Right lung (tissue), 5 donors: ENCODE data around the gene KRT6C. TPM values are rescaled to one million over a fixed set of nuclear protein-coding genes. Genes with fewer than 3 reads are reported as not detected.
"Not testable (repeated sequence)": the region's sequence is repeated elsewhere in the genome, so short reads cannot be mapped to it uniquely, and the experiment has no call there.

ENCODE experiments used
- DNase-seq, 2 donors: peaks; one replicate each; pipeline ENCODE4 v3.0.0-alpha.2; 2013
- polyA plus RNA-seq, 5 donors: library from polyadenylated mRNA; unstranded; fragments of 120-200 nt; gene quantifications; one replicate each; pipeline versions ENCODE4 v1.2.1 to v1.2.3, GENCODE V29; 2013; ENCODE audit warnings: inconsistent platforms in 1 of 5, low replicate concordance in 1 of 5; ENCODE audit not compliant: insufficient read length in 5 of 5, insufficient read depth in 1 of 5

The KRT6C gene
- polyA plus RNA-seq, 5 donors: 0.08 TPM; not detected in 4

DNA sequence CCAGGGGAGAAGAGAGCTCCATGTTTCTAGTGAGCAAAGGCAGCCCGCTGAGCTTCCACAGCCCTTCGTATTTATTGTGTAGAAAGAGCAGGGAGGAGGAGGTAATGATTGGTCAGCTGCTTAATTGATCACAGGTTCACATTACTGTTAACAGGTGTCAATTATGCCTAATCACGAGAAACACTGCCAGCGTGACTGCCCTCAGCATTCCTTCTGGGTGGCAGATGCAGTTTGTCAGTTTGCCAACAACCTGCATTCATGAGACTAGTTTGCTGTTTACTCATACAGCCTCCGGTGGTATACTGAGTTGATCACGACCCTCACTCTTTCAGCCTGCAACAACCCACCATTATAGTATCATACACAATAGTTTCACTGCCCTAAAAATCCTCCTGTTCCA is 27.0 kb upstream of the KRT6C start:
- not testable (repeated sequence) for DNase-seq

DNA sequence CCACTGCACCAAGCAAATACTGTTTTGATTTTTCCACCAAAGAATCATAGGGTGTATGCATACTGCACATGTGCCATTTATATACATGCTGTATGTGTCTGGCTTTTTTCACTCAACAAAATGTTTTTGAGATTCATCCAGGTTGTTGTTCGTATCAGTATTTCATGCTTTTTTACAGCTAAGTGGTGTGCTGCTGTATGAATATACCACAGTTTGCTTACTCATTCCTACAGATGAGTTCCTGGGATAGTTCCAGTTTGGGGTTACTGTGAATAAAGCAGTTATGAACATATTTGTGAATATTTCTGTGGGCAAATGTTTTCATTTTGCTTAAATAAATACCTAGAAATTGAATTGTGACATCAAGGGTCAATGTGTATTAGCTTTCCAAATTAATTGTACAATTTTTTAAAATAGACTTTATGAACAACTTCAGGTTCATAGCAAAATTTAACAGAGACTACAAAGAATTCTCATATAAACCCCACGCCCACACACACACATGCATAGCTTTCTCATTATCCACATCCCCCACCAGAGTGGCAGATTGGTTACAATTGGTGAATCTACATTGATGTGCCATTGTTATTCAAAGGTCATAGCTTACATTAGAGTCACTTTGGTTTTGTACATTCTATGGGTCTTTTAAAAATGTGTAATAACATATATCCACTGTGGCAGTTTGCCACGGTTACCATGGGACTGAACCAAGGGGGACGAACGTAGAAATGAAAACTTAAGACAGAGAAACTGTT is 26.4 kb upstream of the KRT6C start:
- no peak for DNase-seq

DNA sequence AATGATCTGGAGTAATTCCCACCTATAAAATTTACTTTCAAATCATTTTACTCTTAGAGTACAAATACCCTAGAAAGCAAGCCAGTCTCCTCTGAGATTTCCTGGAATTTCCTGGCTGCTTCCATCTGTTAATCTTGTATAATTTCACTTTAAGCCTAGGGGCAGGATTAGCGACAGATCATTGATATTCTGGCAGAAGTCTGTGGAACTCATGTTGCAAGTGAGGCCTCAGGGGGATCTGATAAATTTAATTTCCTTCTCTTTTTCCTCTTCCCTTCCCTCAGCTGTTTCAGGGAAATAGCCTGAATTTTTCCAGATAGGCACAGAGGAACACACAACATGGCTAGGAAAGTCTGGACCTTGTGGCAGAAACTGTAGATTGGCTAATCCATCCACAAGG is 25.3 kb upstream of the KRT6C start:
- no peak for DNase-seq

DNA sequence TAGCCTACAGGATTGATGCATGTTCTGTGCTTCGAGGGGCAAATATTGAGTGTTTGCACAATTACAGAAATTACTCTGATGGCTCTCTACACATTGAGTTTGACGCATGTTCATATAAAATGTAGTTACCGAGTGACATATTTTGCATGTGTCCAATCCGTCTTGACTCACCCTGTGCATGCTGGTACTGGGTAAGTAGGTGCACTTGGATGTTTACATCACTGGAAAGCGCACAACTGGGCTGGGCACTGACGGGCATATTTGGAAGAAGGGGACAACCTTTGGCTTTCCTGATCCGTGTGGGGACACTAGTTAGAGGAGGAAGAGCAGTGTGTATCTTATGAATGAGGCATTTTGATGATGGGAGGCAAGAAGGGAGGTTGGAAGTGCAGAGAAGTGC is 24.4 kb upstream of the KRT6C start:
- DNase-seq: no peak

DNA sequence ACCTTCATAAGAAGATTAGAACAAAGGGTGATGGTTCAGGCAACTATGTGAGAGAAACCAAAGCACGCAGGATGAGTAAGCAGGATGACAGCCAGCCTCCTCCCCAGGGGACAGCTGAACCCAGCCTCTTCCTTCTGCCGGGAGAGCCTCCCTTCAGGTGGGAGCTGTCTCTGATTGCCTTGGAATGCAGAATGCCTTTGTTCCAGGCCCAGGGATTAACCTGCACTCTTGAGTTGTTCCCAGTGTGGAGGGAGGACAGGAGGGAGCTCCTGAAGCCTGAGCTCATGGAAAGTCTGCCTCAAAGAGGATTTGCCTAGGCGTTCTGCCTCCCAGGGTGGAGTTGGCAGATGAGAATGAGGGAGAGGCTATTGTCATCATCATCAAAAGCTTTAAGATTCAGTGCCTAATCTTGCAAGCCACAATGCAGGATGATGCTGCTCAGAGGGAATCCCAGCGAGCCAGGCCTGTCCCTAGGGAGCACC is 23.0 kb upstream of the KRT6C start:
- DNase-seq: no peak

DNA sequence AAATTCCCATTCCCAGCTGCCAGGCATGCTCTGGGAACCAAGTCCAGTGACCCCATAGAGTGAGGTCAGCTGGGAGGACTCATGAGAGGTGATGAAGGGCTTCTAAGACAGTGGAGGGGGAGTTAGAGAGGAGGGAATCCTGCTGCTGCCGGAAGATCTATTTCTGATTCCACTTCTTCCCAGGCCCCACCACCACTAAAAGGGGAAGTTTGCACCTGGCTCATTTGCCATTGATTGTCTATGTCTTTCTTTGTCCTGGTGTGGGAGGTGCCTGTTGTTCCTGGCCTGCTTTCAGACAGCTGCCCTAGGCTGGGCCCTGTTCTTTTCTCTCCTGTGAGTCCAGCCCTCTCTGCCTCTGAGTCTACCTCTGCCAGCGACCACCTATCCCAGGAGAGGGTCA is 22.4 kb upstream of the KRT6C start:
- no peak for DNase-seq

DNA sequence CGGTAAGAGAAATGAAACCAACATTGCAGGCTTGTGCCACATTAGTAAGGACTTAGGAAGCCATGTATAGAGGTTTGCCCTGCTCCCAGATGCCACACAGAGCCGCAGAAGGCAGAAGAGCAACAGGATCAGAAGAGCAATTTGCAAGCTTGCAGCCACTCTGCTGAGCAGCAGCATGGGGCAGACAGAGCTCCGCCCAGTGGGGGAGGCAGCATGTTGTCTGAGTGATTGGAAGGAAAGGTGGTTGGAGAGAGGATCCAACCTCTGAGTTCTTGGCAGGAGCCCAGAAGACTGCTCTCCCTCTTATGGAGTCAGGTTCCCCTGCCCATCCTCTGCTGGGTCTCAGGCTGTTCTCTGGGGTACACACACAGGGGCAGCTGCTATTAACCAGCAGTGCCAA is 21.8 kb upstream of the KRT6C start:
- DNase-seq: no peak

DNA sequence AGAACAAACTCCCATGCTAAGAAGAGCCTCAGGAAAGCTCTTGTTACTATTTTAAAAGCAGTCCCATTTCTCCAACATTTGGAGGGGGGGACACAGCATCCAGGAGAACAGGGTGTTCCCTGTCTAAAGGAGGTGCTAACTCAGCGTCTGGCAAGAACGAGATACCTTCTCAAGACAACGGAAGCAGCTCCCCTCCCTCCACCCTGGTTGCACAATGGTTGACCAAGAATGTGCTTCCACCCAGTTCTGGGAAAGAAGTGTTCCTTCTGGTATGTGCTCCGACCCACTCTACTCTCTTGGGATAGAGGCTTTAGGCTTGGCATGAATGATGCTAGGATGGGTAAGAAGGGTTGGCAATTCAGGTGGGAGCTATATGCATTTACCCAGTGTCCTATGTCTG is 20.9 kb upstream of the KRT6C start:
- no peak for DNase-seq

DNA sequence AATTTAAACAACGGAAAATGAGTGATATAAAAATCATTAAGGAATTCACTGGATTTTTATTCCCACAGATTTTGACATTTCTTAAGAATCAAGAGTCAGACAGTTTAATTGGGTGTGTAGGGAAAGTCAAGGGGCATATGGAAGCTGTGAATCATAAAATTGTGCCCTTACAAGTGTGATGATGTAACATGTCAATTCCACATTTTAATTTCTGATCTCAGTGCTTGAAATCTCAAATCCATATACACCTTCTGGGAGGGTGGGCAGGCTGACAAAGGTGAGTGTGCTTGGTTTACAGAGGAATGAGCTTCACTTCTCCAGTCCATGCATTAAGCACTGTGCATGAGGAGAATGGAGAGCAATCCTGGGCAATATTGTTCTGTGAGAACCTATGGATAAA is 20.5 kb upstream of the KRT6C start:
- no peak for DNase-seq

DNA sequence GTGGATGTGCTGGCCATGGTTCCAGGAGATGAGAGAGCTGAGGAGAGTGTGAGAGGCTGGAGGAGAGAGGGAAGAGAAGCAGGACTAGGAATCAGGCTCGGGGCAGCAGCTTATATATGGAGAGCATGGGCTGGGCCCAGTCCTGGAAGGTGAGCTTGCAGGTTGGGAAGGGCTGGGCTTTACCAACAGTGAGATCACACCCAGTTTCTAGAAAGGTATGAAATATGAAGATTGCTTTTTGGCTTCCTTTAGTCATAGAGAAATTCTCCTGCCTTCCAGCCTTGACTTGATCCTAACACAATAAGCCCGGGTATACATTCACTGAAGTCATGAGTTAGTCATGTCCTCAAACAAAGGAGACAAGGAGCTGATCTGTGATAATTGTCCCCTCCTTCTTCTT is 19.6 kb upstream of the KRT6C start, which contains the start of gene KRT6A:
TSS of gene KRT6A (minus strand) at position 86 of the 400 bp plus-strand sequence. CDS start at position 17, 69 bp downstream.
- DNase-seq: no peak

DNA sequence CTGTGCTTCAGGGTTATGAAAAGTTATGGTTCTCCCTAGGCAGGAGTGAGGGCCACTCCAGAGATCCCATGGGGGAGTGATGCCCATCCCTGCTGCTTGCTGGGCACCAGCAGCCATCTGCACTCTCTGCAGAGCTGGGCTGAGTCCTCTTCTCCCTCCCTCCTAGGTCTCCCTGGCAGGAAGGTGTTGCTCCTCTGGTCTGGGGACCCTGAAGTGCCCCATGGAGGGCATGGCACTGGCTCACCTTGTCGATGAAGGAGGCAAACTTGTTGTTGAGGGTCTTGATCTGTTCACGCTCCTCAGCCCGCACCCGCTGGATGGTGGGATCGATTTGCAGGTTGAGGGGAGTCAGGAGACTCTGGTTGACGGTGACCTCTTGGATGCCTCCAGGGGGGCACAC is 18.8 kb upstream of the KRT6C start:
- DNase-seq: not testable (repeated sequence)

DNA sequence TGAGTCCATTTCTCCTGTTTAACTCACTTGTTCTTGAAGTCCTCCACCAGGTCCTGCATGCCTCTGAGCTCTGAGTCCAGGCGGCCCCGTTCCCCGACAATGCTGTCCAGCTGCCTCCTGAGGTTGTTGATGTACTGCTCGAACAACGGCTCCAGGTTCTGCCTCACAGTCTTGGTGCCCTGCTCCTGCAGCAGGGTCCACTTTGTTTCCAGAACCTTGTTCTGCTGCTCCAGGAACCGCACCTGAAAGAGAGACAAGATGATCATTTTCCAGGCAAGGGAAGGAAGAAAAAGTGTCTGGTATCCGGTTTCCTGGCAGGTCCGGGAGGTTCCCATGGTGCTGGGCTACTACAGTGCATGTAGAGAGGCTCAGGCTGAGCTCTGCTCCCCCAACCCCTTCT is 17.9 kb upstream of the KRT6C start:
- not testable (repeated sequence) for DNase-seq

DNA sequence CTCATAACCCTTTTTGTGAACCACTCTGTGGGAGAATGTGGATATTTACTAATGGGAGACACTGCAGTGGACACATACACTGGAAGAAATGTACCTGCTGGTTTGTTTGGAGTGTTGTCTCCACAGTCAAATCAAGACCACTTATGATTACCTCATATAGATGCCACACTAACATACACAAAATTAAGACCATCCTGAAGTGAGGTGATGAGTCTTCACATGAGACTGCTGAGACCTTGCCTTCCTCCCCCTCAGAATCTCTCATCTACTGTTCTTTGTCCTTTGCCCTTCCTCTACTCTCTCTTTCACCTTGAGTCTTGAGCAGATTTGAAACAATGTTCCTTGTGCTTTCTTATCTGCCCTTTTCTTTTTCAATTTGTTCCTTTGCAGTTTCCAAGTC is 15.1 kb upstream of the KRT6C start:
- no peak for DNase-seq

DNA sequence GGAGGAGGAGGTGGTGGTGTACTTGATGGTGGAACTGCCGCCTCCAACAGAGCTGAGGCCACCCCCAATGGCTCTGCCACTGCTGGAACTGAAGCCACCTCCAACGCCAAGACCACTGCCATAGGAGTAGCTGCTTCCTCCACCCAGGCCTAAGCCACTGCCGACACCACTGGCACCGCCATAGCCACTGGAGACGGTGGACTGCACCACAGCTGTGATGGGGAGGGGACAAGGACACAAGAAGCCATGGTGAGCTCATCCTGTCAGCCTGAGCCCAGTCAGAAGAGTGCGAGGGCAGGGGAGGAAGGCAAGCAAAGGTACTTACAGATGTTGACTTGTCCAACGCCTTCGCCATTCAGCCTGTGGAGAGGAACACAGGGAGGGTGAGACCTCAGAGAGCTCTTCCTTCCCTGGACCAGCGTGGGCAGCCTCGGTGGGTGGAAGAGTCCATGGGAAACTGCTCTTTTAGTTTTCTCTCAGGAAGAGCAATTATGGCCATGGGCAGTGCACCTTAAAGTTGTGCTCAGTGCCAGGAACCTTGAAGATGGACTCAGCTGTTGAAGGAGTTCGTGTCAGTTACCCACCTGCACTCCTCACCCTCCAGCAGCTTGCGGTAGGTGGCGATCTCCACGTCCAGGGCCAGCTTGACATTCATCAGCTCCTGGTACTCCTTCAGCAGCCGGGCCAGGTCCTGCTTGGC is 14.3 kb upstream of the KRT6C start:
- not testable (repeated sequence) for DNase-seq

DNA sequence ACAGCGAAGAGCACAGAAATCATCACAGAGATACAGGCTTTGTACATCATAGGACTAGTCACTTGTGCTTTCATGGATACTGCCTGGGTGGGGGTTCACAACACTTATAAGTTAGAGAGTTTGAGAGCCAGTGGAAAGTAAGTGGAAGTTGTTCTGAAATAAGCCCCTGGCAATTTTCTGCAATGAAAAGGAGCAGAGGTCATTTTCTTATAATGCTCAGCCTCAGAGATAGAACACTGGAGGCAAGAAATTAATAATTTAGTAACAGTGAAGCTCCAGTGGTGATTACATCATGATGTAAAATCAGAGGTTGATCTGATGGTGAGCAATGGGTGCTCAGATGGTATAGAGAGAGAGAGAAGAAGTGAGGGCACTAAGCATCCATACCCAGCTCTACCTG is 13.6 kb upstream of the KRT6C start:
- DNase-seq: no peak

DNA sequence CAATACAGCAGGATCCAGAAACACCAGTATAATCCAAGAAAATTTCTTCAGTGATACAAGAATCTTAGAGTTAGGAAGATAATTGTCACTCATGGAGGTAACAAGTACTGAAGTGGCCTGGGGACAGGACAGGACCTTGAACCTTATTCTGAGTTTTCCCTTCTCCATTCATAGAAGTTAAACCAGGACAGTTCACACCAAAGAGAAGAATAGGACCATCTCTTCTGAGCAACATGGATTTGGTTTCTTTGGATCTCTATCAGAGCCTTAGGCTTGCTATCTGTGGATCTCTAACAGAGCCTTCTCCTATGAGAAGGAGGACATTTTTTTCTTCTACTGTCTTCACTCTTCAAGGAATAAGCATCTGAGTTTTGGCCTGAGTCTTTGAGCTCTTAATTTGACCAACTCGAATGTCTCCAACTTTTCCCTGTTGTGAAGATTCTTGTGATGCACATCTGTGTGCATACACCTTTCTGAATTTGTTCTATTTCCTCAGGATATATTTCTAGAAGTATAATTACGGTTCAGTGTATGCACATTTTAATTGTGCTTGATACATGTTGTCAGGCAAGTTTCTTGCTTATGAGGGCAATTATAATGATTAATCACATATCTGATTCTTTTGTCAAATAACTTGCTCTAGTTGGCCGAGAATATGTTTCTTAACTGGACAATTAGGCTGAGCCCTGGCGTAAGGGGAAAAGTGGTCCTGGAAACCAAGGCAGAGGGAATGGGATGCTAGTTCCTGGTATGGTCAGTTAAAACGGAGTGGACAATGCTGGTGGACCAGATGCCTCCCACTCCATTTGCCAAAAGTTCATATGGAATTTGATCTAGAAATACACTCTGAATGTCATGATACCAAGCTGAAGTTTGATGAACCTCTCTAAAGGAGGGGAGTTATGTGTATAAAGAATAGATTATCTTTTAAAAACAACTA is 12.8 kb upstream of the KRT6C start:
- no peak for DNase-seq

DNA sequence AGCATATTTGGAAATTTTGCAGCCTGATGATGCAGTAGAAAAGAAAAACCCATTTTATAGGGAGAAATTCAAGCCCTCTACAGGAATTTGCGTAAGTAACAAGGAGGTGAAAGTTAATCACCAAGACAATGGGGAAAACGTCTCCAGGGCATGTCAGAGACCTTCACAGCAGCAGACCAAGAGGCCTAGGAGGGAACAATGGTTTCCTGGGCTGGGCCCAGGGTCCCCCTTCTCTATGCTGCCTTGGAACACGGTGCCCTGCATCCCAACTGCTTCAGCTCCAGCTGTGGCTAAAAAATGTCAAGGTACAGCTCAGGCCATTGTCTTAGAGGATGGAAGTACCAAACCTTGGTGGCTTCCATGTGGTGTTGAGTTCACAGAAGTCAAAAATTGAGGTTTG is 6.5 kb upstream of the KRT6C start:
- no peak for DNase-seq

DNA sequence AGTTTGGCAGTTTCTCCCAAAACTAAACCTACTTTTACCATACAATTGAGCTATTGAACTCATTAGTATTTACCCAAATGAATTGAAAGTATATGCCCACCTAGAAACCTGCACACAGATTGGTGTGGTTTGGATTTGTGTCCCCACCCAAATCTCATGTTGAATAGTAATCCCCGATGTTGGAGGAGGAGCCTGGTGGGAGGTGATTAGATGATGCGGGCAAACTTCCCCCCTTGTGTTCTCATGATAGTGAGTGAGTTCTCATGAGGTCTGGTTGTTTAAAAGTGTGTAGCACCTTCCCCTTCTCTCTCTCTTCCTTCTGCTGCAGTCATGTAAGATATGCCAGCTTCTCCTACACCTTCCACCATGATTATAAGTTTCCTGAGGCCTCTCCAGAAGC is 4.0 kb upstream of the KRT6C start:
- no peak for DNase-seq

DNA sequence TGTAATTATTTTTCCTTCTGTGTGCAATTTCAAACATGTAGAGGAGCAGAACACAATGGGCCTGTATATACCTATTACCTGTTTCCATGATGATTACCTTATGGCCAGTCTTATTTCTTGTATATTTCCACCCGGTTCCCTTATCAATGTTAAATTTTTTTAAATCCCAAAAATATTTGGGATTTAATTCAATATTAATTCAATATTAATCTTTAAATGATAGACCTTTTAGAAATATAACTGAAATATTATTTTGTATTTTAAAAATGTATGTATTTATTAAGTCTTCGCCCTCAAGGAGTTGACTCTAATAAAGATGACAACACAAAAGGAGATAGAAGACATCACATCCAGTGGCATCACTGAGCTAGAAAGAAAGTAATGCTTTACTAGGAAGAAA is 607 bp upstream of the KRT6C start:
- no peak for DNase-seq

DNA sequence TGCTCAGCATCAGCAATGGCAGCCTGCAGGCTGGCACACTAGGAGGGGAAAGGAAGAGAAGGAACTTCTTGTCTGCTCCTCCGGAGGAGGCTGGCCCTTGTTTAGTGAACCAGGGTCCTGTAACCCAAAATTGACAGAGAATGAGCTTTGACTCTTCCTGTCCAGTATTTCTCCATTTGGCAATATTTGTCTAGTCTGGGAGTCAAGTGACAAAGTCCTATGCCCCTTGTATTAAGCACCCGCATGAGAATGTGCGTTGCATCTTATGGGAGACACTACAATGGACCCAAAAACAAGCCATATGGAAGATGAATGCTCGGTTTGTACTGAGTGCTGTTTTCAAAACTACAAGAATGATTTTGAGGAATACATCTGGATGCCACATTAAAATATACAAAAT is 3.8 kb downstream of the KRT6C start:
- DNase-seq: no peak

DNA sequence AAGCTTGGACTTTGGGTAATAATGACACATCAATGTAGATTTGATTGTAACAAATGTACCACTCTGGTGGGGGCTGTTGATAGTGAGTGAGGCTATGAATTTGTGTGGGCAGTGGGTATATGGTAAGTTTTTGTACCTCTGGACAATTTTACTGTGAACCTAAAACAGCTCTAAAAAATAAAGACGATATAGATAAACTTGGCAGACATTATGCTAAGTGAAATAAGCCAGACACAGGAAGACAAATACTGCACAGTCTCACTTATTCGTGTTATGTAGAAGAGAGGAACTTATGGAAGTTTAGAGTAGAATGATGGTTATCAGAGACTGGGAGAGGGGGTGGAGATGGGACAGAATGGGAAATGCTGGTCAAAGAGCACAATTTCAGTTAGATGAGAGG is 8.7 kb downstream of the KRT6C start:
- no peak for DNase-seq

DNA sequence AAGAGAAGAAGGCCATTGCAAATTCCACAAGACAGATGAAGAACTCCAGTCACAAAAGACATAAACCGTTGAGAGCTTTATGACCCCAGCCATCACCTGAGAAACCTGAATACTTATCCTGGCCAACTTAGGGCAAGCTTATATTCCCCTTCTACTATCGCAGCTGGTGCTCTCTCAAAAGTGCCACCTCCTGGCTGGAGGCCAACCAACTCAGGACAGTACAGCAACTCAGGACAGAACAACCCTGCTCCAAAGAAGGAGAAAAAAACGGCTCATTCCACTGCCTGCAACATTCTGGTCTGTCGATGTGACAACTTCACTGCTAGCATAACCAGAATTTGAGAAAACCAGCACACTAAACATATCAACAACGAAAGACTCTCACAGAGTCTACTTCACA is 11.9 kb downstream of the KRT6C start:
- DNase-seq: no peak
